ENCODE data around the gene CHRNA4.

DNA sequence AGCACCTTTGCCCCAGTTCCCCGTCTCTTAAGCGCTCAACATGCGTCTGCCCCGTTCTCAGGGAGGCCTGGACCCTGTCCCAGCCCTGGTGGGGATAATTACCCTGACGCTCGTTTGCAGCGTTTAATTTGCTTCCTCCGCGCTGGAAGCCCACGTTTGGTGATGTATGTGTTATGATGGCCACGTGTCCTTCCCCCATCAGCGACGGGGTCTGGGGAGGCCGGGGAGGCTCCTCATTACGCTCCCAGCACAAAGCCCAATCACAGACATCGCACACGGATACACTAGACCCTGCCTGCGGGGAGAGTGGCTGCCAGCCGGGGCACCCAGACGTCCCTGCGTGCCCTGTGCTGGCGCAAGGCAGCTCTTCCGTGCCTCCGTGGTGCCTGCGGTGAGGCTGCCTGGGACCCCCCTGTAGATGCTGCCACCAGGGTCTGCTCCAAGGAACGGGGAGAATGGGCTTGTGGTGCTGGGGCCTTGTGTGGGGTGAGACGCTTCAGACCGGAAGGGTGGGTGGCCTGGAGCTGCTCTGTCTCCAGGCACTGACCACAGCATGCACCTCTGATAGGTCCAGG is 10.2 kb upstream of the CHRNA4 start:
- TF ChIP-seq YY1 (IDR thresholded peaks at IDR 0.05; ENCODE audit: insufficient read depth, insufficient read length) (no peak), ZNF274 (IDR thresholded peaks at IDR 0.05; ENCODE audit: low read depth, low read length) (no peak)

All from NT2/D1 (cell line).